Testis (tissue), 3 donors: ENCODE measurements around the gene PNKP. TPM values are rescaled to one million over a fixed set of nuclear protein-coding genes. Genes with fewer than 3 reads are reported as not detected.

Source experiments
- DNase-seq: peaks from one replicate; pipeline ENCODE4 v3.0.0-alpha.2; 2019
- H3K27ac ChIP-seq, 2 donors: fragments of 200-600 bp; sonication (generic); one replicate each; pipeline ENCODE4 v1.5.1; 2019
- H3K27me3 ChIP-seq: fragments of 200-600 bp; sonication (generic); one replicate; pipeline ENCODE4 v1.5.1; 2019
- H3K36me3 ChIP-seq: fragments of 200-600 bp; sonication (generic); one replicate; pipeline ENCODE4 v1.5.1; 2017; ENCODE audit warnings: low read depth; ENCODE audit errors: missing control alignments
- H3K4me1 ChIP-seq: fragments of 200-600 bp; sonication (generic); one replicate; pipeline ENCODE4 v1.5.1; 2019
- H3K4me3 ChIP-seq, 2 donors: fragments of 200-600 bp; sonication (generic); one replicate each; pipeline ENCODE4 v1.5.1; 2017 to 2019
- H3K9me3 ChIP-seq: fragments of 200-600 bp; sonication (generic); one replicate; pipeline ENCODE4 v1.5.1; 2017
- POLR2A ChIP-seq: fragments of 450-650 bp; IDR thresholded peaks from one replicate; pipeline ENCODE4 v1.6.1; 2017; ENCODE audit warnings: antibody characterized with exemption, mild to moderate bottlenecking, moderate library complexity
- WGBS, 2 donors: methylation state at CpG; one replicate each; pipeline ENCODE4 v1.1.5; 2018; 5-methylcytosine and 5-hydroxymethylcytosine counted together
- intact Hi-C: fragments of 100-400 bp; cut with DNase I; formaldehyde crosslinking; loops from one replicate; pipeline ENCODE4 v1.15.1; 2023; ENCODE audit warnings: low total_unique reads
- polyA plus RNA-seq: library from polyadenylated mRNA; stranded (reverse); fragments of 350-450 nt; fragmentation: Illumina TruSeq; extraction: RNeasy Lipid Tissue Mini Kit (QIAGEN cat#74804); gene quantifications from one replicate; pipeline ENCODE4 v1.2.3, GENCODE V29; 2014; ENCODE audit warnings: low read depth, low replicate concordance; ENCODE audit not compliant: insufficient read depth
- total RNA-seq, 2 donors: library from RNA; depleted of rRNA; stranded (reverse); fragments of >200 nt; gene quantifications; one replicate each; pipeline ENCODE4 v1.2.3, GENCODE V29; 2016
- TF ChIP-seq, protein P1 (sequence below), 3 experiments: fragments of 450-650 bp in 2 of 3; fragments of 200-600 bp in 1 of 3; sonication (generic) in 1 of 3; IDR thresholded peaks; one replicate each; pipeline ENCODE4 v1.5.1; 2016 to 2019; ENCODE audit warnings: antibody characterized with exemption in 3 of 3, mild to moderate bottlenecking in 2 of 3, moderate library complexity in 1 of 3

Gene PNKP
- total and polyA plus RNA-seq, 3 donors from 2014 or later, result 45.5 to 125 (median 110) TPM

DNA sequence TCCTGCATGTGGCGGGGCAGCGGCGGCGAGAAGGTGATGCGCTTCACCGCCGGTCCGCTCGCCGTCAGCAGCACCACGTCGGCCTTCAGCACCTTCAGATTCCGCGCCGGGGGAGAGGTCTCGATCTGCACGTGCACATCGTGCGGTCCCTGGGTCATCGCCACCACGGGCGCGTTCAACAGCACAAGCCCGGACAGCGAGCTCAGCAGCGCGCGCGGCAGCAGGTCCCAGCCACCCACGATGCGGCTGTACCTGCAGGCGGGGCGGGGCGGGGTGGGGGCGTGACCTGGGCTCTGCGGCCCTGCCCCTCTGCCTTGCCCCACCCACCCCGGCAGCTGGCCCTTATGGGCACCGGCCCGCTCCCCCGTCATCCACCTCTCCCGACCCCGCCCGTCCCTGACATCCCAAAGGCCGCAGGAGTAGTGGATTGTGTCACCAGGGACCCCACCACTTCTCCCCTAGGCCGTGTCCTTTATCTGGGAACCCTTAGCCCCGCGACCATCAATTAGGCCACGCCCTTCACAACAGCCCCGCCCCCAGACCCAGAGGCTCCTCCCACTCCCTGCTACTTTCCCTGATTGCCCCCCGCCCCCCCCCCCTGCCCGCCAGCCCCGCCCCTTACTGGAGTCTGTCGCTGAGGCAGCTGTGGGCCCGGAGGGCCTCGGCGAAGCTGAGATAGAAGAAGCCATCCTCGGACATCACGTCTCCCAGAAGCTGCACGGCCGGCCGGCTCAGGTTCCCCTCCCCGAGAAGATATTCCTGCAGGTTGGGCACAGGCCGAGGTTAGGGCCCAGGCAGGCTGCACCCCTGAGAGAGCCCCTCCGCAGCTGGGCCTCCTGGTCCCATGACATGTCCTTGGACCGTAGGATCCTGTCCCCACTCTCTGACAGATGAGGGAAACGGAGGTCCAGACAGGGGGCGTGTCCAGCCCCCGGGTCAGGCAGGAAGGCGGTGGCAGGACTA, 23.3 kb upstream of the PNKP start:
- 11 to 15% methylated on average over 15 to 53 of the region's 69 CpGs for WGBS, 2 donors

DNA sequence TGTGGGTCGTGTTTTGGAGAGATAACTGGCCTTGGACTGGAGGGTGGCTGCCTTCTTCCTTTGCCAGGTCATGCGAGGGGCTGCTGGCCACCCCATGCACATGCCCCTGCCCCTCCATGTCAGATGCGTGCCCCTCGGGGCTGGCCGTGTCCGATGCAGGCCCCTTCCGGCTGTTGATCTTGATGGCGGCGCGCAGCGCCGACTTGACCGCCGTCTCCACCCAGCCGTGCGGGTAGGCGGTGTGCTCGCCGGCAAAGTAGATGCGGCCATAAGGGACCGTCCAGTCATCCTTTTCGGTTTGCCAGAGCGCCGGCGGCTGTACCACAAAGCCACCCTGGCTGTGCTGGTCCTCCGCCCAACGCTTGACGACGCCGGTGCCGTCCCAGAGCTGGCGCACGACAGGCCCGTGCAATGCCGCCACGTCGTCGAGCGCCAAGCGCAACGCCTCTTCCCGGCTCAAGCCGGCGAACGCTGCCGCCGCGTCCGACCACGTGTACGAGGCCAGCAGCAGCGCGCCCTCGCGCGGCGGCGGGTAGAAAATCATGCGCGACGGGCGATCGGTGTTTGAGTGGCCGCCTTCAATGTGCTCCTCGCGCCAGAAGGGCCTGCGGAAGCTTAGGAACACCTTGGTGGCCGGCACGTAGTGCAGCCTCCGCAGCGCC, 22.4 kb upstream of the PNKP start:
- Histone ChIP-seq H3K27ac (no peak overlapping the region), H3K4me1 (no peaks in the 10 kb centered on the region), H3K27me3 (no peaks in the 10 kb centered on the region), H3K36me3 (no peaks in the 10 kb centered on the region), H3K9me3 (no peaks in the 10 kb centered on the region), H3K4me3 (peak overlapping the region; percentile 6 to 43)
- DNase-seq, result peak; percentile 79
- 4 to 28% methylated on average over 26 to 54 of the region's 71 CpGs for WGBS, 2 donors
- intact Hi-C loops, result no loop called here
- TF ChIP-seq POLR2A, result no peak
- TF ChIP-seq, protein P1, sequence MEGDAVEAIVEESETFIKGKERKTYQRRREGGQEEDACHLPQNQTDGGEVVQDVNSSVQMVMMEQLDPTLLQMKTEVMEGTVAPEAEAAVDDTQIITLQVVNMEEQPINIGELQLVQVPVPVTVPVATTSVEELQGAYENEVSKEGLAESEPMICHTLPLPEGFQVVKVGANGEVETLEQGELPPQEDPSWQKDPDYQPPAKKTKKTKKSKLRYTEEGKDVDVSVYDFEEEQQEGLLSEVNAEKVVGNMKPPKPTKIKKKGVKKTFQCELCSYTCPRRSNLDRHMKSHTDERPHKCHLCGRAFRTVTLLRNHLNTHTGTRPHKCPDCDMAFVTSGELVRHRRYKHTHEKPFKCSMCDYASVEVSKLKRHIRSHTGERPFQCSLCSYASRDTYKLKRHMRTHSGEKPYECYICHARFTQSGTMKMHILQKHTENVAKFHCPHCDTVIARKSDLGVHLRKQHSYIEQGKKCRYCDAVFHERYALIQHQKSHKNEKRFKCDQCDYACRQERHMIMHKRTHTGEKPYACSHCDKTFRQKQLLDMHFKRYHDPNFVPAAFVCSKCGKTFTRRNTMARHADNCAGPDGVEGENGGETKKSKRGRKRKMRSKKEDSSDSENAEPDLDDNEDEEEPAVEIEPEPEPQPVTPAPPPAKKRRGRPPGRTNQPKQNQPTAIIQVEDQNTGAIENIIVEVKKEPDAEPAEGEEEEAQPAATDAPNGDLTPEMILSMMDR (IDR thresholded peaks at IDR 0.05), result peak; percentile 57 to 75 (median 70)

More for the DNA sequence above, 23.3 kb upstream of the PNKP start:
- Histone ChIP-seq H3K27me3 (no peaks in the 10 kb centered on the region), H3K36me3 (no peaks in the 10 kb centered on the region), H3K4me3 (peak overlapping the region; percentile 6 to 43), H3K27ac (no peak overlapping the region), H3K9me3 (no peaks in the 10 kb centered on the region), H3K4me1 (no peaks in the 10 kb centered on the region)
- no peak for TF ChIP-seq POLR2A
- TF ChIP-seq, protein P1 (IDR thresholded peaks at IDR 0.05), result no peak
- intact Hi-C loops, result no loop called here
- peak; percentile 57 for DNase-seq

DNA sequence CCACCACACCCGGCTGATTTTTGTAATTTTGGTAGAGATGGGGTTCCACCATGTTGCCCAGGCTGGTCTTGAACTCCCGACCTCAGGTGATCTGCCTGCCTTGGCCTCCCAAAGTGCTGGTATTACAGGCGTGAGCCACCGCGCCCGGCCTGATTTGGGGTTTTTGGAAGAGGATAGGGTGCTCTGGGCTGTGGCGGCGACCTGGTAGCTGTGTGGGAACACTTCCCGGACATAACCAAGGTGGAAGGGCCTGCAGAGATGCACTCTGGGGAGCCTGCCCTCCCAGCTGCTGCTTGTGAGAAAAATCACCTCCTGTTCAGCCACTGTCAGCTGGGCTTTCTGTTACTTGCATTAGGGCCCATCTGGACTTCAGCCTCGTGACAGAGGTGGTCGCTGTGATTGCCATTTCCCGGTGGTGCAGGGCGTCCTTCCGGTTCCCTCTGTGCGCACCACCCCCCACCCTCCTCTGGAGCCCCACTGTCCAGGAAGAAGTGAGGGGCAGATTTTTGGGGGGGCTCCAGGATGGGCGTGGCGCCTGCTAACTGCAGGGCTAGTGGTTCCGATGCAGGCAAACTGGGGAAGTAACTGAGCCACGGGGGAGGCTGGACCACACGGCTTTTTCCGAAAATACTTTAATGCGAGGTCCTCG, 21.8 kb upstream of the PNKP start:
- no peak for DNase-seq
- Histone ChIP-seq H3K27me3 (no peaks in the 10 kb centered on the region), H3K36me3 (peaks cover 4% of the 10 kb centered on the region), H3K4me1 (no peaks in the 10 kb centered on the region), H3K4me3 (no peak overlapping the region), H3K9me3 (no peaks in the 10 kb centered on the region), H3K27ac (no peak overlapping the region)
- TF ChIP-seq, protein P1 (IDR thresholded peaks at IDR 0.05), result no peak
- TF ChIP-seq POLR2A, result no peak
- intact Hi-C loops, result no loop called here
- WGBS, 2 donors, result 63 to 82% methylated on average over 23 of the region's 23 CpGs

DNA sequence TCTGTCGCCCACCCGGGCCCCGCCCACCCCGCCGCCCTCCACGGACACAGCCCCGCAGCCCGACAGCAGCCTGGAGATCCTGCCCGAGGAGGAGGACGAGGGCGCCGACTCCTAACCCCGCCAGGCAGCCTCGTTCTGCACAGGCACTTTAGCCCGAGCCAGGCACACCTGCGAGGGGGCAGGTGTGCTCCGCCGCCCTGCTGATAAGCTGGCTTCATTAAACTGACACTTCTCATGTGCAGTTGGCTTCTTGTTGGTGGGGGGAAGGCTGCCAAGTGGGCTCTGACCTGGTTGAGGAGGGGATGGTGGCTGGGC, 21.1 kb upstream of the PNKP start:
- whole genome bisulfite sequencing, 2 donors, result 60 to 91% methylated on average over 3 to 18 of the region's 18 CpGs
- Histone ChIP-seq H3K4me3 (no peak overlapping the region), H3K9me3 (no peaks in the 10 kb centered on the region), H3K27ac (no peak overlapping the region), H3K27me3 (no peaks in the 10 kb centered on the region), H3K4me1 (no peaks in the 10 kb centered on the region), H3K36me3 (peaks cover 4% of the 10 kb centered on the region)
- DNase-seq, result no peak
- intact Hi-C loops, result no loop called here
- TF ChIP-seq POLR2A, result no peak
- TF ChIP-seq, protein P1 (IDR thresholded peaks at IDR 0.05), result no peak
